MCF 10A (cell line): Measurements from ENCODE around the gene COBL. TPM values are rescaled to one million over a fixed set of nuclear protein-coding genes. Genes with fewer than 3 reads are reported as not detected.
A peak's percentile ranks its signal among the peaks of the same experiment; 100 is the strongest.

Experiments
- BruUV-seq: library from RNA; stranded (reverse); fragments of 400-500 nt; replicated peaks from 2 replicates; lab custom pipeline; 2021; lab: Mats Ljungman, UMichigan
- CTCF ChIA-PET: fragments of 300-600 bp; sonication (Branson Sonifier 250); formaldehyde crosslinking; extraction: SDS; loops from one replicate; lab custom pipeline; 2021; ENCODE audit warnings: antibody characterized with exemption, inconsistent platforms; lab: Yijun Ruan, JAX
- POLR2A ChIA-PET: fragments of 300-600, 350-650 bp; sonication (Branson Sonifier 250); formaldehyde crosslinking; extraction: SDS; loops from one replicate; lab custom pipeline; 2020; ENCODE audit warnings: antibody characterized with exemption, inconsistent platforms; lab: Yijun Ruan, JAX
- DNase-seq: peaks from one replicate; pipeline ENCODE4 v3.0.0-alpha.2; 2018; ENCODE audit not compliant: unreplicated experiment
- H3K27ac Mint-ChIP-seq: one replicate; pipeline ENCODE4 v1.8.0; 2022; ENCODE audit warnings: mild to moderate bottlenecking, low read depth, mixed read lengths; ENCODE audit not compliant: unreplicated experiment
- H3K27me3 Mint-ChIP-seq: one replicate; pipeline ENCODE4 v1.8.0; 2022; ENCODE audit warnings: mixed read lengths; ENCODE audit not compliant: insufficient read depth, unreplicated experiment
- H3K36me3 Mint-ChIP-seq: one replicate; pipeline ENCODE4 v1.8.0; 2022; ENCODE audit warnings: mild to moderate bottlenecking, moderate library complexity, mixed read lengths; ENCODE audit not compliant: insufficient read depth, unreplicated experiment
- H3K4me1 Mint-ChIP-seq: one replicate; pipeline ENCODE4 v1.8.0; 2022; ENCODE audit warnings: mixed read lengths; ENCODE audit not compliant: insufficient read depth, unreplicated experiment
- H3K4me3 Mint-ChIP-seq: one replicate; pipeline ENCODE4 v1.8.0; 2022; ENCODE audit warnings: mild to moderate bottlenecking, moderate library complexity, mixed read lengths; ENCODE audit not compliant: unreplicated experiment
- H3K9me3 Mint-ChIP-seq: one replicate; pipeline ENCODE4 v1.8.0; 2022; ENCODE audit warnings: mixed read lengths; ENCODE audit not compliant: unreplicated experiment
- CTCF ChIP-seq: fragments of 200-600 bp; IDR thresholded peaks from one replicate; pipeline ENCODE4 v1.8.0; 2022; ENCODE audit warnings: antibody characterized with exemption, mild to moderate bottlenecking; ENCODE audit not compliant: unreplicated experiment
- intact Hi-C: fragments of 100-400 bp; cut with micrococcal nuclease; formaldehyde crosslinking; loops from 2 replicates; pipeline ENCODE4 v1.14.1; 2022
- total RNA-seq: library from RNA; stranded (reverse); gene quantifications from 2 replicates; pipeline ENCODE4 v1.2.3, GENCODE V29; 2022

The COBL gene
- total RNA-seq, 1 experiment from 2014 or later, result 12.3 TPM

GRCh38 chr7:51010534-51010933 is 306.1 kb downstream of the COBL start:
- CTCF ChIA-PET, result interaction anchor here (0.7 kb wide), 1 partner anchor 856 kb away, joined by 3 read pairs; no protein-coding TSS in a partner anchor
- H3K27ac Mint-ChIP-seq, result no peak overlapping the region
- POLR2A ChIA-PET, result interaction anchor here (0.7 kb wide), 1 partner anchor 277 kb away, joined by 3 read pairs; no protein-coding TSS in a partner anchor

GRCh38 chr7:51009716-51010496 is 306.7 kb downstream of the COBL start:
- DNase-seq, result peak; percentile 81
- no peak overlapping the region for H3K27ac Mint-ChIP-seq
- no peak overlapping the region for H3K4me3 Mint-ChIP-seq
- H3K27me3 Mint-ChIP-seq, result peaks cover 12% of the 10 kb centered on the region
- ChIA-PET CTCF (interaction anchor here (0.7 to 0.9 kb wide), 2 partner anchors 58 to 856 kb away, joined by 3 read pairs; no protein-coding TSS in a partner anchor), POLR2A (interaction anchor here (0.7 kb wide), 1 partner anchor 276 kb away, joined by 3 read pairs; no protein-coding TSS in a partner anchor)
- H3K36me3 Mint-ChIP-seq, result no peaks in the 10 kb centered on the region
- no peaks in the 10 kb centered on the region for H3K9me3 Mint-ChIP-seq
- intact Hi-C loops, result no loop called here
- BruUV-seq, result no TSS peak
- H3K4me1 Mint-ChIP-seq, result peaks cover 6% of the 10 kb centered on the region
- TF ChIP-seq CTCF, result no peak

More at GRCh38 chr7:51010534-51010933, 306.1 kb downstream of the COBL start:
- no peak for DNase-seq
- Mint-ChIP-seq H3K27me3 (peaks cover 12% of the 10 kb centered on the region), H3K4me1 (peaks cover 6% of the 10 kb centered on the region), H3K4me3 (no peak overlapping the region), H3K36me3 (no peaks in the 10 kb centered on the region), H3K9me3 (no peaks in the 10 kb centered on the region)
- intact Hi-C loops, result no loop called here
- no peak for TF ChIP-seq CTCF
- no TSS peak for BruUV-seq

- no peaks in the 10 kb centered on the region for H3K36me3 Mint-ChIP-seq
- BruUV-seq, result no TSS peak
- CTCF ChIA-PET, result interaction anchor here (0.7 to 1.2 kb wide), 3 partner anchors 12 to 794 kb away, joined by 3 to 4 read pairs (median 3); no protein-coding TSS in a partner anchor
- no peaks in the 10 kb centered on the region for H3K9me3 Mint-ChIP-seq
- POLR2A ChIA-PET, result interaction anchor here (0.8 kb wide), 1 partner anchor 12 kb away, joined by 4 read pairs; no protein-coding TSS in a partner anchor
- H3K4me3 Mint-ChIP-seq, result no peak overlapping the region
- no peak overlapping the region for H3K27ac Mint-ChIP-seq
- H3K27me3 Mint-ChIP-seq, result peaks cover 12% of the 10 kb centered on the region
- peaks cover 6% of the 10 kb centered on the region for H3K4me1 Mint-ChIP-seq
- intact Hi-C loops, result no loop called here
- no peak for TF ChIP-seq CTCF
- no peak for DNase-seq
Measured at GRCh38 chr7:51007551-51008505, 308.8 kb downstream of the COBL start.
